WTC11 (cell line): ENCODE measurements around the gene RIC3. TPM values are rescaled to one million over a fixed set of nuclear protein-coding genes. Genes with fewer than 3 reads are reported as not detected.
A peak's percentile ranks its signal among the peaks of the same experiment; 100 is the strongest.
"Not testable (repeated sequence)": the region's sequence is repeated elsewhere in the genome, so short reads cannot be mapped to it uniquely, and the experiment has no call there.

ENCODE experiments used
- ATAC-seq: fragments of 200-7000 bp; cut with Tn5 transposase; 2 replicates; pipeline ENCODE4 v1.10.0; 2021; ENCODE audit warnings: mild to moderate bottlenecking, moderate library complexity
- CTCF ChIA-PET: fragments of 300-600 bp; sonication (Branson Sonifier 250); formaldehyde crosslinking; loops from one replicate; lab custom pipeline; 2021; ENCODE audit warnings: antibody characterized with exemption; lab: Charles Lee
- POLR2A ChIA-PET: fragments of 350-600 bp; sonication (Branson Sonifier 250); formaldehyde crosslinking; loops from one replicate; lab custom pipeline; 2021; ENCODE audit warnings: antibody characterized with exemption; lab: Charles Lee
- DNase-seq: peaks from one replicate; pipeline ENCODE4 v3.0.0; 2021; ENCODE audit warnings: low spot score
- H3K27ac Mint-ChIP-seq: 2 replicates; pipeline ENCODE4 v1.8.0; 2021; ENCODE audit warnings: mixed read lengths
- H3K27me3 Mint-ChIP-seq: 2 replicates; pipeline ENCODE4 v1.8.0; 2021; ENCODE audit warnings: low read depth, mild to moderate bottlenecking, moderate library complexity, mixed read lengths
- H3K36me3 Mint-ChIP-seq: 2 replicates; pipeline ENCODE4 v1.8.0; 2021; ENCODE audit warnings: mixed read lengths
- H3K4me1 Mint-ChIP-seq: 2 replicates; pipeline ENCODE4 v1.8.0; 2022; ENCODE audit warnings: mixed read lengths
- H3K4me3 Mint-ChIP-seq: 2 replicates; pipeline ENCODE4 v1.8.0; 2021; ENCODE audit warnings: mild to moderate bottlenecking, moderate library complexity, mixed read lengths
- H3K9me3 Mint-ChIP-seq: 2 replicates; pipeline ENCODE4 v1.8.0; 2021; ENCODE audit warnings: mixed read lengths
- CREB1 ChIP-seq: sonication (generic); formaldehyde crosslinking; IDR thresholded peaks from 2 replicates; pipeline ENCODE4 v1.8.0; 2023; ENCODE audit warnings: mild to moderate bottlenecking, missing genetic modification reagents
- FOXP1 ChIP-seq: sonication (generic); formaldehyde crosslinking; IDR thresholded peaks from 2 replicates; pipeline ENCODE4 v1.8.0; 2022; ENCODE audit warnings: missing genetic modification reagents, mild to moderate bottlenecking, moderate library complexity, borderline replicate concordance
- GABPB1 ChIP-seq: sonication (generic); formaldehyde crosslinking; IDR thresholded peaks from 2 replicates; pipeline ENCODE4 v1.8.1; 2023; ENCODE audit warnings: mild to moderate bottlenecking, missing genetic modification reagents
- GTF2I ChIP-seq: fragments of 250-450 bp; sonication (Bioruptor Pico); conservative IDR thresholded peaks from 2 replicates; pipeline ENCODE4 v1.4.0; 2021; ENCODE audit warnings: mild to moderate bottlenecking
- JUN ChIP-seq: sonication (generic); formaldehyde crosslinking; IDR thresholded peaks from 2 replicates; pipeline ENCODE4 v1.8.0; 2023; ENCODE audit warnings: mild to moderate bottlenecking, missing genetic modification reagents
- NFYB ChIP-seq: sonication (generic); formaldehyde crosslinking; conservative IDR thresholded peaks from 2 replicates; pipeline ENCODE4 v1.8.0; 2022; ENCODE audit warnings: low read depth, missing genetic modification reagents
- NR3C1 ChIP-seq: sonication (generic); formaldehyde crosslinking; conservative IDR thresholded peaks from 2 replicates; pipeline ENCODE4 v1.8.1; 2023; ENCODE audit warnings: low read depth, mild to moderate bottlenecking, missing genetic modification reagents
- PRRX2 ChIP-seq: fragments of 250-450 bp; sonication (Bioruptor Pico); IDR thresholded peaks from 2 replicates; pipeline ENCODE4 v1.8.0; 2021; ENCODE audit warnings: mild to moderate bottlenecking
- RORB ChIP-seq: fragments of 250-450 bp; sonication (Bioruptor Pico); IDR thresholded peaks from 2 replicates; pipeline ENCODE4 v1.9.0; 2021; ENCODE audit warnings: mild to moderate bottlenecking
- SMAD4 ChIP-seq: sonication (generic); formaldehyde crosslinking; IDR thresholded peaks from 2 replicates; pipeline ENCODE4 v1.8.0; 2022; ENCODE audit warnings: mild to moderate bottlenecking, missing genetic modification reagents
- TEAD4 ChIP-seq: sonication (generic); formaldehyde crosslinking; IDR thresholded peaks from 2 replicates; pipeline ENCODE4 v1.8.0; 2022; ENCODE audit warnings: mild to moderate bottlenecking, missing genetic modification reagents
- ZNF219 ChIP-seq: sonication (generic); formaldehyde crosslinking; IDR thresholded peaks from 2 replicates; pipeline ENCODE4 v1.8.0; 2023; ENCODE audit warnings: missing genetic modification reagents, mild to moderate bottlenecking, borderline replicate concordance
- ZNF232 ChIP-seq: sonication (generic); formaldehyde crosslinking; IDR thresholded peaks from 2 replicates; pipeline ENCODE4 v1.8.0; 2022; ENCODE audit warnings: mild to moderate bottlenecking, missing genetic modification reagents
- ZNF263 ChIP-seq: sonication (generic); formaldehyde crosslinking; IDR thresholded peaks from 2 replicates; pipeline ENCODE4 v1.8.1; 2022; ENCODE audit warnings: low read depth, mild to moderate bottlenecking, moderate library complexity, missing genetic modification reagents
- ZNF416 ChIP-seq: fragments of 250-450 bp; sonication (Bioruptor Pico); IDR thresholded peaks from 2 replicates; pipeline ENCODE4 v1.9.0; 2021; ENCODE audit warnings: mild to moderate bottlenecking, inconsistent platforms
- ZNF423 ChIP-seq: fragments of 250-450 bp; sonication (Bioruptor Pico); IDR thresholded peaks from 2 replicates; pipeline ENCODE4 v2.1.2; 2022; ENCODE audit warnings: mild to moderate bottlenecking, moderate library complexity
- ZNF671 ChIP-seq: fragments of 250-450 bp; sonication (Bioruptor Pico); IDR thresholded peaks from 2 replicates; pipeline ENCODE4 v1.8.0; 2021; ENCODE audit warnings: mild to moderate bottlenecking
- total RNA-seq: library from RNA; stranded (reverse); gene quantifications from 3 replicates; pipeline ENCODE4 v1.2.3, GENCODE V29; 2021
- TF ChIP-seq, protein P1 (sequence below): sonication (generic); formaldehyde crosslinking; conservative IDR thresholded peaks from 2 replicates; pipeline ENCODE4 v1.8.1; 2022; ENCODE audit warnings: mild to moderate bottlenecking, missing genetic modification reagents
- TF ChIP-seq, protein P2 (sequence below): sonication (generic); formaldehyde crosslinking; IDR thresholded peaks from 2 replicates; pipeline ENCODE4 v1.8.0; 2023; ENCODE audit warnings: missing genetic modification reagents, mild to moderate bottlenecking, borderline replicate concordance
- TF ChIP-seq, protein P3 (sequence below): fragments of 250-450 bp; sonication (Bioruptor Pico); IDR thresholded peaks from 2 replicates; pipeline ENCODE4 v2.1.2; 2022; ENCODE audit warnings: mild to moderate bottlenecking, moderate library complexity
- TF ChIP-seq, protein P4 (sequence below): sonication (generic); formaldehyde crosslinking; IDR thresholded peaks from 2 replicates; pipeline ENCODE4 v1.8.0; 2022; ENCODE audit warnings: mild to moderate bottlenecking, missing genetic modification reagents
- TF ChIP-seq, protein P5 (sequence below): sonication (generic); formaldehyde crosslinking; IDR thresholded peaks from 2 replicates; pipeline ENCODE4 v1.8.0; 2022; ENCODE audit warnings: mild to moderate bottlenecking, missing genetic modification reagents

The RIC3 gene
- total RNA-seq, 1 experiment from 2014 or later = 15.7 TPM

DNA sequence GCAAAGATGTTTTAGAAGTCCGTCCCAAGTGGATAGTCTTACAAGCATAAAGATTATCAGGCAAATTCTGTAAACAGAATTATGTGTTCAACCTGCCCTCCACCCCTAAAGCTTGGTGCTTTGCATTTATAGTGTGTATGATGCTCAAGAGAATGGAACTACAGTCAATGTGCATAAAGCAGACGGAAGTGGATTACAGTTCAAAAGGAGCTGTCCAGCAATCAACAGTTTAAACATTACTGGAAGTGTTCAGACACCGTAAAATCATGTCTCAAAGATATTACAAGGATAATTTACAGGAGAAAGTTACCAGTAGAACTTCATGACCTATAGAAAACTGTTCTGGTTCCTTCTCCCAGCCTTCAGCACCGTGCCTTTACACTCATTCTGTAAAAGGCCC lies 1.0 kb downstream of the RIC3 start:
- TF ChIP-seq FOXP1 (no peak), TEAD4 (no peak), ZNF416 (no peak), NFYB (CRISPR knock-in tag) (no peak)
- TF ChIP-seq, protein P1, sequence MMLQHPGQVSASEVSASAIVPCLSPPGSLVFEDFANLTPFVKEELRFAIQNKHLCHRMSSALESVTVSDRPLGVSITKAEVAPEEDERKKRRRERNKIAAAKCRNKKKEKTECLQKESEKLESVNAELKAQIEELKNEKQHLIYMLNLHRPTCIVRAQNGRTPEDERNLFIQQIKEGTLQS (CRISPR knock-in tag) = no peak
- TF ChIP-seq, all 79 proteins: peak for 0
- ChIA-PET CTCF (interaction anchor here (1.0 to 1.3 kb wide), 2 partner anchors 67 to 74 kb away, joined by 3 read pairs; no protein-coding TSS in a partner anchor), POLR2A (no interaction called here)
- peaks cover 4% of the 10 kb centered on the region for H3K9me3 Mint-ChIP-seq
- DNase-seq (no peak), ATAC-seq (no peak)
- peaks cover 22% of the 10 kb centered on the region; the same call in 1 of the 2 replicates for H3K4me1 Mint-ChIP-seq
- no peaks in the 10 kb centered on the region for H3K36me3 Mint-ChIP-seq
- H3K27ac Mint-ChIP-seq = no peak overlapping the region; the same call in 1 of the 2 replicates
- peaks cover 31% of the 10 kb centered on the region for H3K27me3 Mint-ChIP-seq
- peak overlapping the region; percentile 78 for H3K4me3 Mint-ChIP-seq

DNA sequence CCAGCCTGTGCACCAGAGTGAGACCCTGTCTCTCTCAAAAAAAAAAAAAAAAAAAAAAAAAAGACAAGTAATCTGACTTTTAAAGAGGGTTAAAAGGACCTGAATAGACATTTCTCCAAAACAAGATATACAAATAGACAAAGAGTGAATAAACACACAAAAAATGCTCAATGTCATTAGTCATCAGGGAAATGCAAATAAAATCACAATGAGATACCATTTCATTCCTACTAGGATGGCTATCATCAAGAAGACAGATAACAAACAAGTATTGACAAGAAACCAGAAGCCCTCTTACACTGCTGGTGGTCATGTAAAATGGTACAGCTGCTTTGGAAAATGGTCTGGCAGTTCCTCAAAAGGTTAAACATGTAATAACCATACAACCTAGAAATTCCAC lies 4.1 kb downstream of the RIC3 start:
- Mint-ChIP-seq H3K27me3 (peaks cover 22% of the 10 kb centered on the region), H3K9me3 (no peaks in the 10 kb centered on the region), H3K36me3 (no peaks in the 10 kb centered on the region), H3K27ac (no peak overlapping the region)
- POLR2A ChIA-PET = no interaction called here
- CTCF ChIA-PET = no interaction called here
- no peak for ATAC-seq
- no peak for DNase-seq
- TF ChIP-seq PRRX2 (CRISPR knock-in tag) = no peak
- no peak for TF ChIP-seq RORB (CRISPR knock-in tag)
- TF ChIP-seq, protein P2, sequence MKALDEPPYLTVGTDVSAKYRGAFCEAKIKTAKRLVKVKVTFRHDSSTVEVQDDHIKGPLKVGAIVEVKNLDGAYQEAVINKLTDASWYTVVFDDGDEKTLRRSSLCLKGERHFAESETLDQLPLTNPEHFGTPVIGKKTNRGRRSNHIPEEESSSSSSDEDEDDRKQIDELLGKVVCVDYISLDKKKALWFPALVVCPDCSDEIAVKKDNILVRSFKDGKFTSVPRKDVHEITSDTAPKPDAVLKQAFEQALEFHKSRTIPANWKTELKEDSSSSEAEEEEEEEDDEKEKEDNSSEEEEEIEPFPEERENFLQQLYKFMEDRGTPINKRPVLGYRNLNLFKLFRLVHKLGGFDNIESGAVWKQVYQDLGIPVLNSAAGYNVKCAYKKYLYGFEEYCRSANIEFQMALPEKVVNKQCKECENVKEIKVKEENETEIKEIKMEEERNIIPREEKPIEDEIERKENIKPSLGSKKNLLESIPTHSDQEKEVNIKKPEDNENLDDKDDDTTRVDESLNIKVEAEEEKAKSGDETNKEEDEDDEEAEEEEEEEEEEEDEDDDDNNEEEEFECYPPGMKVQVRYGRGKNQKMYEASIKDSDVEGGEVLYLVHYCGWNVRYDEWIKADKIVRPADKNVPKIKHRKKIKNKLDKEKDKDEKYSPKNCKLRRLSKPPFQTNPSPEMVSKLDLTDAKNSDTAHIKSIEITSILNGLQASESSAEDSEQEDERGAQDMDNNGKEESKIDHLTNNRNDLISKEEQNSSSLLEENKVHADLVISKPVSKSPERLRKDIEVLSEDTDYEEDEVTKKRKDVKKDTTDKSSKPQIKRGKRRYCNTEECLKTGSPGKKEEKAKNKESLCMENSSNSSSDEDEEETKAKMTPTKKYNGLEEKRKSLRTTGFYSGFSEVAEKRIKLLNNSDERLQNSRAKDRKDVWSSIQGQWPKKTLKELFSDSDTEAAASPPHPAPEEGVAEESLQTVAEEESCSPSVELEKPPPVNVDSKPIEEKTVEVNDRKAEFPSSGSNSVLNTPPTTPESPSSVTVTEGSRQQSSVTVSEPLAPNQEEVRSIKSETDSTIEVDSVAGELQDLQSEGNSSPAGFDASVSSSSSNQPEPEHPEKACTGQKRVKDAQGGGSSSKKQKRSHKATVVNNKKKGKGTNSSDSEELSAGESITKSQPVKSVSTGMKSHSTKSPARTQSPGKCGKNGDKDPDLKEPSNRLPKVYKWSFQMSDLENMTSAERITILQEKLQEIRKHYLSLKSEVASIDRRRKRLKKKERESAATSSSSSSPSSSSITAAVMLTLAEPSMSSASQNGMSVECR (CRISPR knock-in tag) = no peak
- no peak for TF ChIP-seq NR3C1 (CRISPR knock-in tag)
- TF ChIP-seq, protein P3, sequence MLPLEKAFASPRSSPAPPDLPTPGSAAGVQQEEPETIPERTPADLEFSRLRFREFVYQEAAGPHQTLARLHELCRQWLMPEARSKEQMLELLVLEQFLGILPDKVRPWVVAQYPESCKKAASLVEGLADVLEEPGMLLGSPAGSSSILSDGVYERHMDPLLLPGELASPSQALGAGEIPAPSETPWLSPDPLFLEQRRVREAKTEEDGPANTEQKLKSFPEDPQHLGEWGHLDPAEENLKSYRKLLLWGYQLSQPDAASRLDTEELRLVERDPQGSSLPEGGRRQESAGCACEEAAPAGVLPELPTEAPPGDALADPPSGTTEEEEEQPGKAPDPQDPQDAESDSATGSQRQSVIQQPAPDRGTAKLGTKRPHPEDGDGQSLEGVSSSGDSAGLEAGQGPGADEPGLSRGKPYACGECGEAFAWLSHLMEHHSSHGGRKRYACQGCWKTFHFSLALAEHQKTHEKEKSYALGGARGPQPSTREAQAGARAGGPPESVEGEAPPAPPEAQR = no peak
- no peak for TF ChIP-seq ZNF671 (CRISPR knock-in tag)
- no peak for TF ChIP-seq JUN
- no peak for TF ChIP-seq ZNF263 (CRISPR knock-in tag)
- TF ChIP-seq, all 79 proteins: peak for 0
- peaks cover 21% of the 10 kb centered on the region; the same call in 1 of the 2 replicates for H3K4me1 Mint-ChIP-seq
- H3K4me3 Mint-ChIP-seq = no peak overlapping the region

DNA sequence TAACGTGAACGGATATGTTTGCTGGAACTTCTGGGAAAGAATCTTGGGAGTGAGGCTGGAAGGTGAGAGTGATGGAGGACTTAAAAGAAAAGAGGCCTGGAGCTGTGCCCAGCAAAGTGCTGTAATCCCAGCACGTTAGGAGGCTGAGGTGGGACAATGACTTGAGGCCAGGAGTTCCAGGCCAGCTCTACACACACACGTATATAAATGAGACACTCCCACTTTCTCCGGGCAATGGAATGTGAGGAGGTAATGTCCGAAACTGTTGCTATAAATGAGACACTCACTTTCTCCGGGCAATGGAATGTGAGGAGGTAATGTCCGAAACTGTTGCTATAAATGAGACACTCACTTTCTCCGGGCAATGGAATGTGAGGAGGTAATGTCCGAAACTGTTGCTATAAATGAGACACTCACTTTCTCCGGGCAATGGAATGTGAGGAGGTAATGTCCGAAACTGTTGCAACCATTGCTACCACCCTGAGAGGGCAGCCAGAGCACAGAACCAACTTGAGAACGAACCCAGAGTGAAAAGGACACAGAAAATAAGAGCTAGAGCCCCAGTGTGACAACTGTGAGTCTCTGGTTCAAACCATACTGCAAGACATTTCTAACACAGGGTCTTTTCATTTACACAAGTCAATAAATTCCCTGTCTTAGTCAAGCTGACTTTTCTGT lies 7.1 kb downstream of the RIC3 start:
- POLR2A ChIA-PET, ATAC-seq, H3K4me3 Mint-ChIP-seq, H3K9me3 Mint-ChIP-seq, H3K36me3 Mint-ChIP-seq, DNase-seq, H3K27me3 Mint-ChIP-seq, H3K27ac Mint-ChIP-seq, H3K4me1 Mint-ChIP-seq: not testable (repeated sequence)
- CTCF ChIA-PET = interaction anchor here (1.0 to 2.1 kb wide), 2 partner anchors 63 to 102 kb away, joined by 5 to 7 read pairs; partner anchors contain the start of gene LMO1

DNA sequence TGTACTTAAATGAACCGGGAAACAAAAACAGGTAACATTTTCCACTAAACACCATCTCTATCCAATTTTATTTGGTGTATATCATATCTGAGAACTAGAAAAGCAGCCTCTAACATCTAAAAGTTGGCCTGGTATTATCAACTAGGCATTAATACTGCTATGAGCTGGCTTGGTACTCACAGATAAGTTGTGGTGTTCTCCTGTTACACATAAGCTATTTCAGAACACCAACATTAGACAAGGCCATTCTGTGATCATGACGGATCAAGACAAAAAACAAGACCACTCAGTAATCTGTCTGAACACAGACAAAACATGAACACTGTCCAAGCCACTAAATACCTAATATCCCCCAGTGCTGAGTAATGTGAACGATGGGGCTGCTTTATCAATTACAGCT lies 11.9 kb downstream of the RIC3 start:
- H3K36me3 Mint-ChIP-seq = no peaks in the 10 kb centered on the region
- POLR2A ChIA-PET = no interaction called here
- no peak overlapping the region for H3K27ac Mint-ChIP-seq
- H3K9me3 Mint-ChIP-seq = no peaks in the 10 kb centered on the region
- ATAC-seq (no peak), DNase-seq (no peak)
- H3K4me3 Mint-ChIP-seq = no peak overlapping the region
- CTCF ChIA-PET = no interaction called here
- peaks cover 11% of the 10 kb centered on the region for H3K4me1 Mint-ChIP-seq
- H3K27me3 Mint-ChIP-seq = no peaks in the 10 kb centered on the region; the same call in 1 of the 2 replicates
- no peak for TF ChIP-seq GTF2I (CRISPR knock-in tag)
- no peak for TF ChIP-seq ZNF219 (CRISPR knock-in tag)
- TF ChIP-seq, protein P4, sequence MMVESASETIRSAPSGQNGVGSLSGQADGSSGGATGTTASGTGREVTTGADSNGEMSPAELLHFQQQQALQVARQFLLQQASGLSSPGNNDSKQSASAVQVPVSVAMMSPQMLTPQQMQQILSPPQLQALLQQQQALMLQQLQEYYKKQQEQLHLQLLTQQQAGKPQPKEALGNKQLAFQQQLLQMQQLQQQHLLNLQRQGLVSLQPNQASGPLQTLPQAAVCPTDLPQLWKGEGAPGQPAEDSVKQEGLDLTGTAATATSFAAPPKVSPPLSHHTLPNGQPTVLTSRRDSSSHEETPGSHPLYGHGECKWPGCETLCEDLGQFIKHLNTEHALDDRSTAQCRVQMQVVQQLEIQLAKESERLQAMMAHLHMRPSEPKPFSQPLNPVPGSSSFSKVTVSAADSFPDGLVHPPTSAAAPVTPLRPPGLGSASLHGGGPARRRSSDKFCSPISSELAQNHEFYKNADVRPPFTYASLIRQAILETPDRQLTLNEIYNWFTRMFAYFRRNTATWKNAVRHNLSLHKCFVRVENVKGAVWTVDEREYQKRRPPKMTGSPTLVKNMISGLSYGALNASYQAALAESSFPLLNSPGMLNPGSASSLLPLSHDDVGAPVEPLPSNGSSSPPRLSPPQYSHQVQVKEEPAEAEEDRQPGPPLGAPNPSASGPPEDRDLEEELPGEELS (CRISPR knock-in tag) = no peak
- TF ChIP-seq ZNF232 (CRISPR knock-in tag) = no peak
- no peak for TF ChIP-seq CREB1 (CRISPR knock-in tag)
- no peak for TF ChIP-seq SMAD4 (CRISPR knock-in tag)
- no peak for TF ChIP-seq ZNF423 (CRISPR knock-in tag)
- no peak for TF ChIP-seq GABPB1 (CRISPR knock-in tag)
- TF ChIP-seq TEAD4 = no peak
- TF ChIP-seq, protein P5, sequence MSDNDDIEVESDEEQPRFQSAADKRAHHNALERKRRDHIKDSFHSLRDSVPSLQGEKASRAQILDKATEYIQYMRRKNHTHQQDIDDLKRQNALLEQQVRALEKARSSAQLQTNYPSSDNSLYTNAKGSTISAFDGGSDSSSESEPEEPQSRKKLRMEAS = no peak
